Activated CD4-positive, alpha-beta T cell treated with anti-CD3 and anti-CD28 coated beads for 36 hours (primary cell): ENCODE measurements around the gene MVB12B. TPM values are rescaled to one million over a fixed set of nuclear protein-coding genes. Genes with fewer than 3 reads are reported as not detected.

Source experiments
- ATAC-seq: fragments of 200-7000 bp; cut with Tn5 transposase; one replicate; pipeline ENCODE4 v1.10.0; 2021; ENCODE audit warnings: mild to moderate bottlenecking, moderate library complexity
- CTCF ChIA-PET: fragments of 350-600 bp; sonication (Branson Sonifier 250); formaldehyde crosslinking; loops from one replicate; lab custom pipeline; 2021; ENCODE audit warnings: antibody characterized with exemption; lab: Charles Lee
- POLR2A ChIA-PET: fragments of 350-600 bp; sonication (Branson Sonifier 250); formaldehyde crosslinking; loops from one replicate; lab custom pipeline; 2021; ENCODE audit warnings: antibody characterized with exemption, inconsistent platforms; lab: Charles Lee
- DNase-seq: peaks from one replicate; pipeline ENCODE4 v3.0.0-alpha.2; 2020
- H3K27ac Mint-ChIP-seq: one replicate; pipeline ENCODE4 v1.8.0; 2021; ENCODE audit warnings: mixed read lengths
- H3K27me3 Mint-ChIP-seq: one replicate; pipeline ENCODE4 v1.8.0; 2021; ENCODE audit warnings: mixed read lengths
- H3K36me3 Mint-ChIP-seq: one replicate; pipeline ENCODE4 v1.8.0; 2021; ENCODE audit warnings: low read depth, mixed read lengths
- H3K4me1 Mint-ChIP-seq: one replicate; pipeline ENCODE4 v1.8.0; 2021; ENCODE audit warnings: mixed read lengths
- H3K4me3 Mint-ChIP-seq: one replicate; pipeline ENCODE4 v1.8.0; 2021; ENCODE audit warnings: mild to moderate bottlenecking, moderate library complexity, mixed read lengths
- H3K9me3 Mint-ChIP-seq: one replicate; pipeline ENCODE4 v1.8.0; 2021; ENCODE audit warnings: low read depth, mixed read lengths
- intact Hi-C, 2 experiments: fragments of 100-400 bp; cut with DNase I in 1 of 2; cut with micrococcal nuclease in 1 of 2; formaldehyde crosslinking; loops; one replicate each; pipeline versions ENCODE4 v1.14.2 to v1.15.1; 2022 to 2024; cut with DNase I, micrococcal nuclease
- total RNA-seq, 2 experiments: library from RNA; stranded (reverse); gene quantifications; one replicate each; pipeline ENCODE4 v1.2.3, GENCODE V29; 2021

MVB12B gene
- total RNA-seq, 2 experiments from 2014 or later: 3.0 TPM

GRCh38 chr9:126526218-126527108, 199.8 kb downstream of the MVB12B start:
- Mint-ChIP-seq H3K27me3 (peaks cover 15% of the 10 kb centered on the region), H3K36me3 (no peaks in the 10 kb centered on the region), H3K27ac (no peak overlapping the region), H3K9me3 (no peaks in the 10 kb centered on the region), H3K4me3 (no peak overlapping the region), H3K4me1 (peaks cover 20% of the 10 kb centered on the region)
- CTCF ChIA-PET: interaction anchor here (0.6 to 2.3 kb wide), 5 partner anchors 9 to 1491 kb away, joined by 3 to 11 read pairs (median 5); no protein-coding TSS in a partner anchor
- POLR2A ChIA-PET: no interaction called here
- ATAC-seq: no peak
- no peak for DNase-seq
- intact Hi-C loops: no loop called here

GRCh38 chr9:126527109-126527825, 200.6 kb downstream of the MVB12B start:
- Mint-ChIP-seq H3K36me3 (no peaks in the 10 kb centered on the region), H3K27me3 (peaks cover 15% of the 10 kb centered on the region), H3K9me3 (no peaks in the 10 kb centered on the region), H3K4me1 (peaks cover 20% of the 10 kb centered on the region), H3K4me3 (no peak overlapping the region), H3K27ac (no peak overlapping the region)
- ChIA-PET CTCF (interaction anchor here (0.6 to 1.9 kb wide), 2 partner anchors 28 to 1492 kb away, joined by 3 to 6 read pairs; no protein-coding TSS in a partner anchor), POLR2A (no interaction called here)
- intact Hi-C loops: no loop called here
- ATAC-seq (no peak), DNase-seq (no peak)

- CTCF ChIA-PET: no interaction called here
- Mint-ChIP-seq H3K4me3 (no peak overlapping the region), H3K9me3 (no peaks in the 10 kb centered on the region), H3K36me3 (no peaks in the 10 kb centered on the region), H3K27ac (no peak overlapping the region), H3K4me1 (peaks cover 14% of the 10 kb centered on the region), H3K27me3 (peaks cover 12% of the 10 kb centered on the region)
- DNase-seq (no peak), ATAC-seq (no peak)
- POLR2A ChIA-PET: no interaction called here
- intact Hi-C loops: no loop called here
Measured at GRCh38 chr9:126528111-126528510, 201.5 kb downstream of the MVB12B start.

GRCh38 chr9:126528915-126529314, 202.3 kb downstream of the MVB12B start:
- Mint-ChIP-seq H3K9me3 (no peaks in the 10 kb centered on the region), H3K4me1 (peaks cover 7% of the 10 kb centered on the region), H3K27me3 (peaks cover 12% of the 10 kb centered on the region), H3K27ac (no peak overlapping the region), H3K36me3 (no peaks in the 10 kb centered on the region), H3K4me3 (no peak overlapping the region)
- DNase-seq: no peak
- no peak for ATAC-seq
- ChIA-PET CTCF (no interaction called here), POLR2A (no interaction called here)
- intact Hi-C loops: no loop called here

DNA sequence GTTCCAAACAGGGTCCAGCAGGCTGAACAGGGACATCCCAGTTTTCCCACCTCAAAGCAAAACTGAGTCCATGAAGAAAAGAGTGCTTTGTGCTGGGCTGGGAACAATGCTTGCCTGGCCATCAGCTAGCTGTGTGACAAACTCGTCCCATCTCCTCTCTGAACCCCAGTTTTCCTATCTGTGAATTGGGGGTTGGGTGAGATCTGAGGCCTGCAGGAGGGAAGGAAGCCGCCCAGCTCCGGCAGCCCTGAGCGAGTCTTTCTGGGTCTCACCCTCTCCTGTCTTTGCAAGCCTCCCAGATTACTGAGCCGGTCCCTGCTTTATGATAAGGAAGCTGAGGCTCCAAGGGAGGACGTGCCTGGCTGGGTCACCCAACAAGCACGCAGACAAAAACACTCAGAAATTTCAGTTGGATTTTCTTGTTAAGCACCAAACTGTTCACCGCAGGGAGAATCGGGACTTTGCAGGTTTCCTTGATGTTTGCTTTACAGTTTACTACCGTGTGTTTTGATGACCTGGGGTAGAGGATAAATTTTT, 204.5 kb downstream of the MVB12B start:
- ATAC-seq (no peak), DNase-seq (no peak)
- ChIA-PET CTCF (interaction anchor here (0.6 kb wide), 1 partner anchor 24 kb away, joined by 4 read pairs; no protein-coding TSS in a partner anchor), POLR2A (no interaction called here)
- Mint-ChIP-seq H3K4me1 (no peaks in the 10 kb centered on the region), H3K4me3 (no peak overlapping the region), H3K27ac (no peak overlapping the region), H3K36me3 (no peaks in the 10 kb centered on the region), H3K9me3 (no peaks in the 10 kb centered on the region), H3K27me3 (peaks cover 1% of the 10 kb centered on the region)
- intact Hi-C loops: no loop called here

DNA sequence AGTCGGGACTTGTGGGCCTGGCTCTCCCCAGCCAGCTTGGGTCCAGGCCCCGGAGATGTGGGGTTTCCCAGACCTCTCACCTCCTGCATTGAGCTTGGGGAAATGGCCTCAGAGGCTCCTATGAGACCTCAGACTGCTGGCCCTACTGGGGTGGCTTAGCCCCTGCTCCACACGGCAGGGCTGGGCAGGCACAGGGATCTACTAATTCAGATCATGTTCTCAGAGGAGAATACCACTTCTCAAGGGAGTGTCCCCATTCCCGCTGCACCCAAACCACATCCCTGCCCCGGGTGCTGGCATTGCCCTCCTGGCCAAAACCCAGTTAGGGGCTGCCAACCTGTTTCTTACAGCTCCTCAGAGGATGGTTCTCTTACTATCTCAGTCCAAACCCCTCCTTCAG, 205.0 kb downstream of the MVB12B start:
- POLR2A ChIA-PET: no interaction called here
- no peak for ATAC-seq
- no peaks in the 10 kb centered on the region for H3K4me1 Mint-ChIP-seq
- DNase-seq: no peak
- no peaks in the 10 kb centered on the region for H3K9me3 Mint-ChIP-seq
- intact Hi-C loops: no loop called here
- no peak overlapping the region for H3K4me3 Mint-ChIP-seq
- CTCF ChIA-PET: interaction anchor here (0.6 to 1.2 kb wide), 2 partner anchors 23 to 27 kb away, joined by 4 read pairs; no protein-coding TSS in a partner anchor
- peaks cover 1% of the 10 kb centered on the region for H3K27me3 Mint-ChIP-seq
- H3K36me3 Mint-ChIP-seq: no peaks in the 10 kb centered on the region
- no peak overlapping the region for H3K27ac Mint-ChIP-seq

DNA sequence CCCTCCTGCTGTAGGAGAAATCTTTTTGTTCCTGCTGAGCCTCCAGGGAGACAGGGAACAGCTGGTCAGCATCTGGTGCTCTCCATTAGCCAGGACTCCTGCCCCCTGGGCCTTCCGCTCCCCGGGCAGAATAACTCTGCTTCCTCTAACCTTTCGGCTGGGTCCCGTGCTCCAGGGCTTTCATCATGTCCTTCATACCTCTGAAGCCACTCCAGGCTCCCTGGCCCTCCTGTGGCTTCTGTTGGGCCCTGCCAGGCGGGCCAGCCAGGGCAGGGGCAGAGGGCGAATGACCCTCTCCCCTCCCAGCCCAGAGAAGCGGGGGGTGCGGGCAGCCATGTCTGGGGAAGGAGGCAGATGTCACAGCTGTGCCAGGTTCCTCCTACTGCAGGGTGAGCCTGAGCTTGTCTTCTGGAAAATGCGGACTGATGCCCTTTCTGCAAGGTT, 205.4 kb downstream of the MVB12B start:
- ATAC-seq (no peak), DNase-seq (no peak)
- POLR2A ChIA-PET: no interaction called here
- Mint-ChIP-seq H3K27me3 (peaks cover 1% of the 10 kb centered on the region), H3K9me3 (no peaks in the 10 kb centered on the region), H3K4me1 (no peaks in the 10 kb centered on the region), H3K27ac (no peak overlapping the region), H3K4me3 (no peak overlapping the region), H3K36me3 (no peaks in the 10 kb centered on the region)
- intact Hi-C loops: no loop called here
- CTCF ChIA-PET: interaction anchor here (1.1 to 1.2 kb wide), 2 partner anchors 26 to 30 kb away, joined by 4 read pairs; no protein-coding TSS in a partner anchor

GRCh38 chr9:126532489-126532888, 205.9 kb downstream of the MVB12B start:
- Mint-ChIP-seq H3K27ac (no peak overlapping the region), H3K9me3 (no peaks in the 10 kb centered on the region), H3K36me3 (no peaks in the 10 kb centered on the region), H3K4me3 (no peak overlapping the region), H3K27me3 (peaks cover 1% of the 10 kb centered on the region), H3K4me1 (no peaks in the 10 kb centered on the region)
- intact Hi-C loops: no loop called here
- ChIA-PET CTCF (interaction anchor here (0.6 to 1.2 kb wide), 5 partner anchors 15 to 217 kb away, joined by 3 to 4 read pairs (median 3); no protein-coding TSS in a partner anchor), POLR2A (no interaction called here)
- DNase-seq (no peak), ATAC-seq (no peak)

DNA sequence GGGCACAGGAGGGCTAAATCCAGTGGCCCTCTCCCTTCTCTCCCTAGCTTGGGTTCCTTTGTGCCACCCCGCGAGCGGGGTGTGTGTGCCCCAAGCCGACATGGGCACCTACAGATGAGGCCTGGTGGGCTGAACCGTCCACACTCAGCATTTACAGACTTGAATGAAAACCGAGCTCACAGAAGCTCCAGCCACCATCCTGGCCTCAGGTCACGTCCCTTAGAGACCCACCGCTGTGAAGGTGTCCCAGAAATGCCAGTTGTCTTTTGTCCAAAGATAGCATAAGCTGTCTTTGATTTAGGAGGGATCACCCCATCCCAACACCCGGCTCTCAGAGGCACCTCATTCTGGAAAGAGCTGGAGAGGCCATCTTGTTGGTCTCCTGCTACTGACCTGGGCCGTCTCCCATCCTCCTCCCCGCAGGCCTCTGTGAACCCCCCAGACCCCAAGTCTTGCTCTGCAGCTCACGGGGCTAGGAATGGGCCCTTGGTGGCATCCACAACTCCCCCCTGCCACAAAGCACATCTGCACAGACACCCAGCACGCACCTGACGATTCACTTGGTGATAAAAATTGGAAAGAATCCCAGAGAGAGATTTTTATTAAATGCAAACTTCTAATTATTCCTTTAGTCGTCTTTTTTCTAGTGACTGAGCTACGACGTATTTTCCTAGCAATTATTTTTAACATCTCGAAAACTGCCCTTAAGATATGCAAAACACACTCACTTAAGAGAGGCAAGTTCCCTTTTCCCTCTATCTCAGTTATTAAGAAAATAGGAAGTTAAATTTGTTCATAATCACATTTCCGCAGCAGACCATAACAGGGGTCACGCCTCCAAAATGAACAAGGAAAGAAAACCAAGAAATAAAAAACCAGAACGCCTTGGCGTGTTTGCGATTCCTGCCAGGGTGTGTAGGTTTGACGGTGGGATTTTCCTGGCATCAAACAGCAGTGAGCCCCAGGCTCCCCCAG, 206.6 kb downstream of the MVB12B start:
- intact Hi-C loops: no loop called here
- CTCF ChIA-PET: interaction anchor here (0.6 to 1.2 kb wide), 8 partner anchors 13 to 217 kb away, joined by 3 to 4 read pairs (median 4); no protein-coding TSS in a partner anchor

GRCh38 chr9:126533926-126534310, 207.3 kb downstream of the MVB12B start:
- intact Hi-C loops: no loop called here
- peaks cover 1% of the 10 kb centered on the region for H3K27me3 Mint-ChIP-seq
- CTCF ChIA-PET: interaction anchor here (0.6 kb wide), 1 partner anchor 78 kb away, joined by 3 read pairs; no protein-coding TSS in a partner anchor
- H3K4me3 Mint-ChIP-seq: no peak overlapping the region
- no peaks in the 10 kb centered on the region for H3K4me1 Mint-ChIP-seq
- H3K36me3 Mint-ChIP-seq: no peaks in the 10 kb centered on the region
- no peak overlapping the region for H3K27ac Mint-ChIP-seq
- H3K9me3 Mint-ChIP-seq: no peaks in the 10 kb centered on the region
- no peak for DNase-seq
- POLR2A ChIA-PET: no interaction called here
- ATAC-seq: no peak

More for the DNA sequence above, 206.6 kb downstream of the MVB12B start:
- DNase-seq (no peak), ATAC-seq (no peak)
- no peak overlapping the region for H3K4me3 Mint-ChIP-seq
- H3K27ac Mint-ChIP-seq: no peak overlapping the region
- peaks cover 1% of the 10 kb centered on the region for H3K27me3 Mint-ChIP-seq
- H3K4me1 Mint-ChIP-seq: no peaks in the 10 kb centered on the region
- POLR2A ChIA-PET: no interaction called here
- H3K9me3 Mint-ChIP-seq: no peaks in the 10 kb centered on the region
- no peaks in the 10 kb centered on the region for H3K36me3 Mint-ChIP-seq
